ENCODE measurements around the gene LRRC46. TPM values are rescaled to one million over a fixed set of nuclear protein-coding genes. Genes with fewer than 3 reads are reported as not detected.

Gene LRRC46
- total RNA-seq, 4 donors from 2014 or later = 0.44 to 3.2 (median 2.0) TPM; not detected in 1

GRCh38 chr17:47836601-47837000 is 5.1 kb downstream of the LRRC46 start:
- DNase-seq = no peak
- intact Hi-C loops (cut with DNase I) = no loop called here
- H3K4me3 ChIP-seq (replicated peaks in 1 of 3) = no peak overlapping the region
- no peaks in the 10 kb centered on the region for H3K27me3 ChIP-seq
- H3K36me3 ChIP-seq = peaks cover 6 to 11% of the 10 kb centered on the region in 2 donors
- TF ChIP-seq POLR2A (IDR thresholded peaks at IDR 0.05) = no peak
- TF ChIP-seq CTCF (IDR thresholded peaks at IDR 0.05) = no peak
- no peaks in the 10 kb centered on the region for H3K9me3 ChIP-seq
- no CpG with 5 or more reads among the region's 6 CpGs for WGBS, 2 donors
- peaks cover 15 to 23% of the 10 kb centered on the region in 2 donors for H3K4me1 ChIP-seq
- no peak overlapping the region for H3K27ac ChIP-seq

- peaks cover 11 to 21% of the 10 kb centered on the region in 2 donors for H3K4me1 ChIP-seq
- peaks cover 6 to 11% of the 10 kb centered on the region in 2 donors for H3K36me3 ChIP-seq
- intact Hi-C loops (cut with DNase I) = no loop called here
These were observed 6.0 kb downstream of the LRRC46 start for GRCh38 chr17:47837401-47838039.

GRCh38 chr17:47838636-47839035 is 7.2 kb downstream of the LRRC46 start:
- H3K36me3 ChIP-seq = peaks cover 6 to 11% of the 10 kb centered on the region in 2 donors
- H3K27ac ChIP-seq = no peak overlapping the region
- DNase-seq = no peak
- no peak for TF ChIP-seq POLR2A (IDR thresholded peaks at IDR 0.05)
- no peak for TF ChIP-seq CTCF (IDR thresholded peaks at IDR 0.05)
- WGBS, 2 donors = 96 to 97% methylated on average over 7 to 13 of the region's 13 CpGs
- H3K4me1 ChIP-seq = peaks cover 11 to 26% of the 10 kb centered on the region in 2 donors
- no peaks in the 10 kb centered on the region for H3K27me3 ChIP-seq
- no peaks in the 10 kb centered on the region for H3K9me3 ChIP-seq
- no peak overlapping the region for H3K4me3 ChIP-seq (replicated peaks in 1 of 3)
- intact Hi-C loops (cut with DNase I) = no loop called here

More at GRCh38 chr17:47837401-47838039, 6.0 kb downstream of the LRRC46 start:
- H3K4me3 ChIP-seq (replicated peaks in 1 of 3) = no peak overlapping the region
- no peak for DNase-seq
- 63 to 79% methylated on average over 8 of the region's 13 CpGs for WGBS, 2 donors
- H3K27me3 ChIP-seq = no peaks in the 10 kb centered on the region
- no peaks in the 10 kb centered on the region for H3K9me3 ChIP-seq
- TF ChIP-seq POLR2A (IDR thresholded peaks at IDR 0.05) = no peak
- no peak for TF ChIP-seq CTCF (IDR thresholded peaks at IDR 0.05)
- H3K27ac ChIP-seq = peak overlapping the region in 1 of 3 donors; percentile 5

- 88% methylated on average over 5 of the region's 5 CpGs for WGBS, 2 donors
- intact Hi-C loops (cut with DNase I) = no loop called here
- Histone ChIP-seq H3K27me3 (no peaks in the 10 kb centered on the region), H3K36me3 (peaks cover 6 to 11% of the 10 kb centered on the region in 2 donors), H3K27ac (no peak overlapping the region), H3K4me3 (replicated peaks in 1 of 3) (no peak overlapping the region), H3K9me3 (no peaks in the 10 kb centered on the region), H3K4me1 (peaks cover 11 to 26% of the 10 kb centered on the region in 2 donors)
- no peak for TF ChIP-seq CTCF (IDR thresholded peaks at IDR 0.05)
- TF ChIP-seq POLR2A (IDR thresholded peaks at IDR 0.05) = no peak
- DNase-seq = no peak
These were observed 7.6 kb downstream of the LRRC46 start for GRCh38 chr17:47839071-47839470.

GRCh38 chr17:47840001-47840741 is 8.7 kb downstream of the LRRC46 start:
- Histone ChIP-seq H3K27me3 (no peaks in the 10 kb centered on the region), H3K9me3 (no peaks in the 10 kb centered on the region), H3K4me1 (peaks cover 11 to 26% of the 10 kb centered on the region in 2 donors), H3K27ac (peak overlapping the region in 2 of 3 donors; percentile 62 to 63), H3K36me3 (peaks cover 6 to 11% of the 10 kb centered on the region in 2 donors), H3K4me3 (replicated peaks in 1 of 3) (peak overlapping the region; percentile 50 to 77 (median 53))
- TF ChIP-seq CTCF (IDR thresholded peaks at IDR 0.05) = no peak
- no peak for TF ChIP-seq POLR2A (IDR thresholded peaks at IDR 0.05)
- peak in 1 of 2 donors; percentile 36 for DNase-seq
- intact Hi-C loops (cut with DNase I) = loop anchor here (2.0 kb wide), 1 partner anchor 49 kb away; no protein-coding TSS in a partner anchor
- 33 to 34% methylated on average over 17 of the region's 17 CpGs for WGBS, 2 donors

All from thyroid gland (tissue), 4 donors.